ENCODE measurements around the gene CACNA2D3. TPM values are rescaled to one million over a fixed set of nuclear protein-coding genes. Genes with fewer than 3 reads are reported as not detected.

Gene CACNA2D3
- total RNA-seq, 1 donor from 2014 or later, result 21.2 TPM

GRCh38 chr3:54127499-54128056, 5.2 kb downstream of the CACNA2D3 start:
- Histone ChIP-seq H3K4me1 (peaks cover 28% of the 10 kb centered on the region), H3K27ac (replicated peaks) (no peak overlapping the region), H3K4me3 (no peak overlapping the region), H3K27me3 (ENCODE audit: low read depth) (peaks cover 6% of the 10 kb centered on the region), H3K36me3 (no peaks in the 10 kb centered on the region), H3K9me3 (replicated peaks) (no peaks in the 10 kb centered on the region)
- intact Hi-C loops (cut with micrococcal nuclease), result loop anchor here (10.0 kb wide), 1 partner anchor 173 kb away; no protein-coding TSS in a partner anchor
- TF ChIP-seq CTCF (IDR thresholded peaks at IDR 0.05; ENCODE audit: borderline replicate concordance), result no peak
- DNase-seq, result no peak

GRCh38 chr3:54131026-54131605, 8.8 kb downstream of the CACNA2D3 start:
- TF ChIP-seq CTCF (IDR thresholded peaks at IDR 0.05; ENCODE audit: borderline replicate concordance), result no peak

GRCh38 chr3:54131890-54132289, 9.5 kb downstream of the CACNA2D3 start:
- H3K9me3 ChIP-seq (replicated peaks), result no peaks in the 10 kb centered on the region
- H3K4me1 ChIP-seq, result peaks cover 18% of the 10 kb centered on the region
- no peaks in the 10 kb centered on the region for H3K36me3 ChIP-seq
- TF ChIP-seq CTCF (IDR thresholded peaks at IDR 0.05; ENCODE audit: borderline replicate concordance), result no peak
- no peak overlapping the region for H3K4me3 ChIP-seq
- H3K27ac ChIP-seq (replicated peaks), result no peak overlapping the region
- intact Hi-C loops (cut with micrococcal nuclease), result no loop called here
- no peak for DNase-seq
- peaks cover 4% of the 10 kb centered on the region for H3K27me3 ChIP-seq (ENCODE audit: low read depth)

More at GRCh38 chr3:54131026-54131605, 8.8 kb downstream of the CACNA2D3 start:
- no peak overlapping the region for H3K4me3 ChIP-seq
- no peaks in the 10 kb centered on the region for H3K36me3 ChIP-seq
- peaks cover 15% of the 10 kb centered on the region for H3K4me1 ChIP-seq
- DNase-seq, result no peak
- H3K9me3 ChIP-seq (replicated peaks), result no peaks in the 10 kb centered on the region
- H3K27ac ChIP-seq (replicated peaks), result no peak overlapping the region
- intact Hi-C loops (cut with micrococcal nuclease), result no loop called here
- H3K27me3 ChIP-seq (ENCODE audit: low read depth), result no peaks in the 10 kb centered on the region

- H3K27ac ChIP-seq (replicated peaks), result no peak overlapping the region
- intact Hi-C loops (cut with micrococcal nuclease), result no loop called here
- peaks cover 18% of the 10 kb centered on the region for H3K4me1 ChIP-seq
- no peak for TF ChIP-seq CTCF (IDR thresholded peaks at IDR 0.05; ENCODE audit: borderline replicate concordance)
- H3K4me3 ChIP-seq, result no peak overlapping the region
- no peaks in the 10 kb centered on the region for H3K9me3 ChIP-seq (replicated peaks)
- no peak for DNase-seq
- no peaks in the 10 kb centered on the region for H3K36me3 ChIP-seq
- H3K27me3 ChIP-seq (ENCODE audit: low read depth), result peaks cover 4% of the 10 kb centered on the region
These were observed 10.3 kb downstream of the CACNA2D3 start for GRCh38 chr3:54132685-54133084.

GRCh38 chr3:54133196-54133595, 10.8 kb downstream of the CACNA2D3 start:
- Histone ChIP-seq H3K4me3 (no peak overlapping the region), H3K4me1 (peaks cover 18% of the 10 kb centered on the region), H3K9me3 (replicated peaks) (no peaks in the 10 kb centered on the region), H3K27me3 (ENCODE audit: low read depth) (peaks cover 4% of the 10 kb centered on the region), H3K27ac (replicated peaks) (no peak overlapping the region), H3K36me3 (no peaks in the 10 kb centered on the region)
- no peak for TF ChIP-seq CTCF (IDR thresholded peaks at IDR 0.05; ENCODE audit: borderline replicate concordance)
- intact Hi-C loops (cut with micrococcal nuclease), result no loop called here
- no peak for DNase-seq
